K562 (cell line): Measurements from ENCODE around the gene WT1. TPM values are rescaled to one million over a fixed set of nuclear protein-coding genes. Genes with fewer than 3 reads are reported as not detected.

ENCODE experiments used
- ATAC-seq: fragments of 200-7000 bp; cut with Tn5 transposase; 3 replicates; pipeline ENCODE4 v1.9.1; 2020; ENCODE audit warnings: moderate library complexity
- BruUV-seq: library from RNA; stranded (reverse); fragments of 400-500 nt; replicated peaks from 2 replicates; lab custom pipeline; 2021; lab: Mats Ljungman, UMichigan
- CTCF ChIA-PET: fragments of 300-600 bp; formaldehyde crosslinking; extraction: SDS; loops from one replicate; lab custom pipeline; 2021; ENCODE audit warnings: low intra/inter-chr PET ratio; lab: Yijun Ruan, JAX
- POLR2A ChIA-PET: fragments of 300-600, 350-650 bp; sonication (Branson Sonifier 250); formaldehyde crosslinking; extraction: SDS; loops from one replicate; lab custom pipeline; 2021; ENCODE audit warnings: antibody characterized with exemption, inconsistent platforms; lab: Yijun Ruan, JAX
- DNase-seq, 4 experiments: peaks; one replicate each; pipeline versions ENCODE4 v3.0.0 to v3.0.0-alpha.2; 2011 to 2018; ENCODE audit warnings: low spot score in 3 of 4, mixed read lengths in 3 of 4; ENCODE audit errors: extremely low read depth in 1 of 4
- FAIRE-seq: peaks from 2 replicates; lab custom pipeline; 2011; peaks lifted over from hg19 to GRCh38; lab: Jason Lieb, UNC
- H2AFZ ChIP-seq: 2 replicates; pipeline ENCODE4 v1.6.0; 2011; ENCODE audit warnings: low read depth, low read length, control low read depth, inconsistent platforms
- H3K27ac ChIP-seq: fragments of 200-600 bp; 3 replicates; pipeline ENCODE4 v1.8.0; 2011; ENCODE audit warnings: low read depth, mild to moderate bottlenecking, control low read depth, inconsistent platforms, low read length, moderate library complexity, mixed read lengths; ENCODE audit errors: extremely low read depth
- H3K27me3 ChIP-seq, 2 experiments: fragments of 300-600 bp in 1 of 2; 2 replicates in 1 of 2; 3 replicates in 1 of 2; pipeline versions ENCODE4 v1.6.0 to v1.8.0; 2011; ENCODE audit warnings: inconsistent platforms in 2 of 2, low read length in 2 of 2, mild to moderate bottlenecking in 1 of 2, mixed read lengths in 1 of 2, moderate library complexity in 1 of 2; ENCODE audit not compliant: control insufficient read depth in 2 of 2, insufficient read depth in 2 of 2
- H3K36me3 ChIP-seq: fragments of 300-600 bp; 3 replicates; pipeline ENCODE4 v1.8.0; 2011; ENCODE audit warnings: mild to moderate bottlenecking, low read length, inconsistent platforms; ENCODE audit not compliant: control insufficient read depth, insufficient read depth
- H3K4me1 ChIP-seq, 2 experiments: fragments of 200-600 bp in 1 of 2; replicated peaks in 1 of 2; 2 replicates in 1 of 2; 3 replicates in 1 of 2; pipeline versions ENCODE4 v1.5.1 to v1.8.0; 2011; ENCODE audit warnings: inconsistent platforms in 2 of 2, low read length in 2 of 2, mild to moderate bottlenecking in 1 of 2, mixed read lengths in 1 of 2, moderate library complexity in 1 of 2; ENCODE audit not compliant: control insufficient read depth in 2 of 2, insufficient read depth in 2 of 2
- H3K4me2 ChIP-seq: 2 replicates; pipeline ENCODE4 v1.6.1; 2011; ENCODE audit warnings: low read length, control low read depth, inconsistent platforms, mixed read lengths; ENCODE audit not compliant: insufficient read depth
- H3K4me3 ChIP-seq: fragments of 200-600 bp; sonication (generic), shearing (Covaris generic); 2 replicates; pipeline ENCODE4 v1.5.1; 2016; ENCODE audit warnings: control low read depth, inconsistent platforms
- H3K79me2 ChIP-seq: fragments of 200-600 bp; 3 replicates; pipeline ENCODE4 v1.8.0; 2011; ENCODE audit warnings: low read length, inconsistent platforms; ENCODE audit not compliant: control insufficient read depth, insufficient read depth
- H3K9ac ChIP-seq, 2 experiments: 2 replicates each; pipeline versions ENCODE4 v1.6.0 to v1.6.1; 2011; ENCODE audit warnings: low read depth in 2 of 2, low read length in 2 of 2, control low read depth in 1 of 2, inconsistent platforms in 1 of 2, mild to moderate bottlenecking in 1 of 2, mixed read lengths in 1 of 2; ENCODE audit not compliant: insufficient read depth in 1 of 2
- H3K9me1 ChIP-seq: one replicate; pipeline ENCODE4 v1.6.0; 2011; ENCODE audit warnings: inconsistent platforms, mild to moderate bottlenecking, low read length, moderate library complexity; ENCODE audit not compliant: control insufficient read depth, insufficient read depth
- H3K9me3 ChIP-seq: replicated peaks from 2 replicates; pipeline ENCODE4 v1.5.1; 2011; ENCODE audit warnings: low read depth, low read length, inconsistent platforms; ENCODE audit not compliant: control insufficient read depth, insufficient read depth
- H4K20me1 ChIP-seq: replicated peaks from 2 replicates; pipeline ENCODE4 v1.6.1; 2011; ENCODE audit warnings: low read length, inconsistent platforms, mixed read lengths; ENCODE audit not compliant: control insufficient read depth, insufficient read depth
- ARID2 ChIP-seq: fragments of 450-650 bp; IDR thresholded peaks from 2 replicates; pipeline ENCODE4 v1.6.1; 2017; ENCODE audit warnings: antibody characterized with exemption, mild to moderate bottlenecking
- CBX5 ChIP-seq: IDR thresholded peaks from 2 replicates; pipeline ENCODE4 v1.6.1; 2014; ENCODE audit warnings: low read depth, borderline replicate concordance
- COPS2 ChIP-seq: fragments of 450-650 bp; conservative IDR thresholded peaks from 2 replicates; pipeline ENCODE4 v1.6.1; 2016; ENCODE audit warnings: mild to moderate bottlenecking, moderate library complexity
- GTF3C2 ChIP-seq: IDR thresholded peaks from 3 replicates; pipeline ENCODE4 v1.6.1; 2011; ENCODE audit warnings: borderline replicate concordance, mild to moderate bottlenecking, moderate library complexity; ENCODE audit not compliant: insufficient read length; ENCODE audit errors: extremely low read depth
- HNRNPH1 ChIP-seq: fragments of 200-400 bp; formaldehyde crosslinking; optimal IDR thresholded peaks from 2 replicates; pipeline ENCODE3; 2017; ENCODE audit warnings: low read depth, mild to moderate bottlenecking, low read length, moderate library complexity
- MAFF ChIP-seq: IDR thresholded peaks from 2 replicates; pipeline ENCODE4 v1.6.1; 2012; ENCODE audit warnings: low read length, improper control_type of control experiment
- MXI1 ChIP-seq: IDR thresholded peaks from 2 replicates; pipeline ENCODE4 v1.6.1; 2011; ENCODE audit warnings: low read depth, mild to moderate bottlenecking, improper control_type of control experiment, low read length
- NR0B1 ChIP-seq: fragments of 450-650 bp; IDR thresholded peaks from one replicate; pipeline ENCODE4 v1.6.1; 2018; ENCODE audit warnings: mild to moderate bottlenecking, moderate library complexity; ENCODE audit not compliant: partially characterized antibody
- POLR2B ChIP-seq: fragments of 450-650 bp; IDR thresholded peaks from 2 replicates; pipeline ENCODE4 v1.6.1; 2018; ENCODE audit warnings: low read depth; ENCODE audit not compliant: partially characterized antibody
- PPARD ChIP-seq: fragments of 250-450 bp; sonication (Bioruptor Pico); IDR thresholded peaks from 2 replicates; pipeline ENCODE4 v1.8.0; 2022; ENCODE audit warnings: inconsistent platforms, mild to moderate bottlenecking, moderate library complexity
- RBFOX2 ChIP-seq: fragments of 200-400 bp; formaldehyde crosslinking; IDR thresholded peaks from 2 replicates; pipeline ENCODE4 v1.6.1; 2017; ENCODE audit warnings: low read depth, mild to moderate bottlenecking, low read length, moderate library complexity
- RBM14 ChIP-seq: fragments of 200-400 bp; formaldehyde crosslinking; IDR thresholded peaks from 2 replicates; pipeline ENCODE4 v1.6.1; 2018; ENCODE audit warnings: low read depth, mild to moderate bottlenecking, low read length, moderate library complexity, borderline replicate concordance; ENCODE audit not compliant: insufficient read depth
- UBTF ChIP-seq, 2 experiments: IDR thresholded peaks; 2 replicates each; pipeline ENCODE4 v1.6.1; 2012; ENCODE audit warnings: improper control_type of control experiment in 2 of 2, low read depth in 2 of 2, low read length in 2 of 2, borderline replicate concordance in 1 of 2
- ZNF280A ChIP-seq: fragments of 450-650 bp; IDR thresholded peaks from 2 replicates; pipeline ENCODE4 v1.6.1; 2018; ENCODE audit warnings: mild to moderate bottlenecking, low read depth; ENCODE audit not compliant: partially characterized antibody
- WGBS: fragments of 100-300 bp; shearing (Covaris generic); methylation state at CpG from one replicate; pipeline ENCODE4 v1.1.6; 2016; ENCODE audit warnings: low coverage, mixed read lengths; ENCODE audit not compliant: insufficient coverage; ENCODE audit errors: missing lambda C conversion rate; 5-methylcytosine and 5-hydroxymethylcytosine counted together
- in situ Hi-C: fragments of 300-500 bp; cut with MboI; formaldehyde crosslinking; loops from 4 replicates; pipeline ENCODE4 v1.15.0; 2018; ENCODE audit warnings: inconsistent platforms, mixed read lengths
- intact Hi-C: fragments of 100-400 bp; cut with micrococcal nuclease; formaldehyde crosslinking; loops from 2 replicates; pipeline ENCODE4 v1.14.2; 2022
- polyA plus RNA-seq, 8 experiments: library from polyadenylated mRNA; depleted of rRNA in 4 of 8; stranded (reverse) in 5 of 8; unstranded in 3 of 8; fragments of >200 nt; fragmentation: Nextera tagmentation in 2 of 8; fragmentation: Illumina TruSeq in 1 of 8; extraction: Ambion mirVana in 2 of 8; extraction: Trizol in 1 of 8; gene quantifications; 2 replicates each; pipeline versions ENCODE4 v1.2.1 to v1.2.3, GENCODE V29; 2011 to 2014; ENCODE audit warnings: inconsistent platforms in 1 of 8, missing spikeins in 1 of 8
- total RNA-seq, 7 experiments: library from RNA; depleted of rRNA in 6 of 7; stranded (reverse); fragments of >200 nt in 6 of 7; fragmentation: Illumina TruSeq in 2 of 7; extraction: Trizol in 2 of 7; gene quantifications; 2 replicates each; pipeline versions ENCODE4 v1.2.1 to v1.2.3, GENCODE V29; 2011 to 2021; ENCODE audit warnings: low replicate concordance in 1 of 7

Gene WT1
- total and polyA plus RNA-seq, 9 of the 15 experiments (the other 6 are each of a cell fraction or from before 2014, with no cell fraction given): 7.1 to 33.8 (median 19.4) TPM

- intact Hi-C loops (no loop called here), in situ Hi-C loops (no loop called here)
- CTCF ChIA-PET: interaction anchor here (0.5 kb wide), 1 partner anchor 353 kb away, joined by 3 read pairs; no protein-coding TSS in a partner anchor
- no peaks in the 10 kb centered on the region for H3K4me1 ChIP-seq
- no peak overlapping the region for H3K4me3 ChIP-seq
- no peaks in the 10 kb centered on the region for H3K9me1 ChIP-seq
- no peak overlapping the region for H3K9ac ChIP-seq
- no peak for FAIRE-seq
- 49% methylated on average over 4 of the region's 4 CpGs for WGBS
- no TSS peak for BruUV-seq
- no peak for DNase-seq
- no peak overlapping the region for H3K27ac ChIP-seq
- no peak for ATAC-seq
- no peaks in the 10 kb centered on the region for H3K79me2 ChIP-seq
- no peaks in the 10 kb centered on the region for H3K36me3 ChIP-seq
- no peaks in the 10 kb centered on the region for H4K20me1 ChIP-seq
- no peaks in the 10 kb centered on the region for H3K27me3 ChIP-seq
- H3K4me2 ChIP-seq: no peak overlapping the region
- no peaks in the 10 kb centered on the region for H3K9me3 ChIP-seq
- POLR2A ChIA-PET: interaction anchor here (0.6 kb wide), 1 partner anchor 104 kb away, joined by 3 read pairs; no protein-coding TSS in a partner anchor
- H2AFZ ChIP-seq: peak overlapping the region; percentile 39; the same call in 1 of the 2 replicates
- TF ChIP-seq GTF3C2 (no peak), RBM14 (no peak), NR0B1 (no peak), MAFF (no peak), RBFOX2 (no peak), ARID2 (no peak), UBTF (IDR thresholded peaks at IDR 0.05; ENCODE audit: borderline replicate concordance in 1 of 2, low read depth in 2 of 2, low read length in 2 of 2) (no peak), MXI1 (no peak), PPARD (CRISPR knock-in tag) (no peak), HNRNPH1 (no peak), CBX5 (no peak), COPS2 (no peak), ZNF280A (no peak), POLR2B (no peak)
Measured at GRCh38 chr11:32472226-32472625, 36.9 kb upstream of the WT1 start.
